Brain pericyte (primary cell): ENCODE results near the gene WDR11.

Source experiments
- DNase-seq: peaks from one replicate; pipeline ENCODE4 v3.0.0-alpha.2; 2012; ENCODE audit warnings: low read depth, low spot score

The WDR11 gene, protein sequence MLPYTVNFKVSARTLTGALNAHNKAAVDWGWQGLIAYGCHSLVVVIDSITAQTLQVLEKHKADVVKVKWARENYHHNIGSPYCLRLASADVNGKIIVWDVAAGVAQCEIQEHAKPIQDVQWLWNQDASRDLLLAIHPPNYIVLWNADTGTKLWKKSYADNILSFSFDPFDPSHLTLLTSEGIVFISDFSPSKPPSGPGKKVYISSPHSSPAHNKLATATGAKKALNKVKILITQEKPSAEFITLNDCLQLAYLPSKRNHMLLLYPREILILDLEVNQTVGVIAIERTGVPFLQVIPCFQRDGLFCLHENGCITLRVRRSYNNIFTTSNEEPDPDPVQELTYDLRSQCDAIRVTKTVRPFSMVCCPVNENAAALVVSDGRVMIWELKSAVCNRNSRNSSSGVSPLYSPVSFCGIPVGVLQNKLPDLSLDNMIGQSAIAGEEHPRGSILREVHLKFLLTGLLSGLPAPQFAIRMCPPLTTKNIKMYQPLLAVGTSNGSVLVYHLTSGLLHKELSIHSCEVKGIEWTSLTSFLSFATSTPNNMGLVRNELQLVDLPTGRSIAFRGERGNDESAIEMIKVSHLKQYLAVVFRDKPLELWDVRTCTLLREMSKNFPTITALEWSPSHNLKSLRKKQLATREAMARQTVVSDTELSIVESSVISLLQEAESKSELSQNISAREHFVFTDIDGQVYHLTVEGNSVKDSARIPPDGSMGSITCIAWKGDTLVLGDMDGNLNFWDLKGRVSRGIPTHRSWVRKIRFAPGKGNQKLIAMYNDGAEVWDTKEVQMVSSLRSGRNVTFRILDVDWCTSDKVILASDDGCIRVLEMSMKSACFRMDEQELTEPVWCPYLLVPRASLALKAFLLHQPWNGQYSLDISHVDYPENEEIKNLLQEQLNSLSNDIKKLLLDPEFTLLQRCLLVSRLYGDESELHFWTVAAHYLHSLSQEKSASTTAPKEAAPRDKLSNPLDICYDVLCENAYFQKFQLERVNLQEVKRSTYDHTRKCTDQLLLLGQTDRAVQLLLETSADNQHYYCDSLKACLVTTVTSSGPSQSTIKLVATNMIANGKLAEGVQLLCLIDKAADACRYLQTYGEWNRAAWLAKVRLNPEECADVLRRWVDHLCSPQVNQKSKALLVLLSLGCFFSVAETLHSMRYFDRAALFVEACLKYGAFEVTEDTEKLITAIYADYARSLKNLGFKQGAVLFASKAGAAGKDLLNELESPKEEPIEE

GRCh38 chr10:120850911-120851865 lies at the start of gene WDR11:
WDR11 (plus strand) TSS chr10:120851362; CDS start chr10:120851421, 59 bp downstream.
- peak; percentile 68 for DNase-seq

- DNase-seq, result no peak
These were observed 48.2 kb upstream of the WDR11 start for GRCh38 chr10:120802935-120803334.

DNA sequence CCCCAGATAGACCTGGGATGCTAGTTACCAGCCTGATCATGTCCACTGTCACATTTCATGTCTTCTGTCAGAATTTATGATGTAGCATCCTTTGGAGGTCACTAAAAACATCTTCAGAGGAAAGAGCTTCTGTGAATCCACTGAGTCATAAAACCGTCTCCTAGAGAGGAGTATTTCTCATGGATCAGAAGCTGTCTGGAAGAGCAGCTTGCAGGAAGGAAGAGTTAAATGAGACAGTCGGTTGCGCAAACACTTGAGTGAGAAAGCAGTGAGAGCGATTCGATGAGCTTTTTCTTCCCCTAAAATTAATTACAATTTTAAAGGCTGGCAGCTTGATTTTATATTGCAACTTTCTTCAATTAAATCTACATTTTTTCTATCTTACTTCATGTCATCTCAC lies 47.2 kb upstream of the WDR11 start:
- DNase-seq, result no peak

DNA sequence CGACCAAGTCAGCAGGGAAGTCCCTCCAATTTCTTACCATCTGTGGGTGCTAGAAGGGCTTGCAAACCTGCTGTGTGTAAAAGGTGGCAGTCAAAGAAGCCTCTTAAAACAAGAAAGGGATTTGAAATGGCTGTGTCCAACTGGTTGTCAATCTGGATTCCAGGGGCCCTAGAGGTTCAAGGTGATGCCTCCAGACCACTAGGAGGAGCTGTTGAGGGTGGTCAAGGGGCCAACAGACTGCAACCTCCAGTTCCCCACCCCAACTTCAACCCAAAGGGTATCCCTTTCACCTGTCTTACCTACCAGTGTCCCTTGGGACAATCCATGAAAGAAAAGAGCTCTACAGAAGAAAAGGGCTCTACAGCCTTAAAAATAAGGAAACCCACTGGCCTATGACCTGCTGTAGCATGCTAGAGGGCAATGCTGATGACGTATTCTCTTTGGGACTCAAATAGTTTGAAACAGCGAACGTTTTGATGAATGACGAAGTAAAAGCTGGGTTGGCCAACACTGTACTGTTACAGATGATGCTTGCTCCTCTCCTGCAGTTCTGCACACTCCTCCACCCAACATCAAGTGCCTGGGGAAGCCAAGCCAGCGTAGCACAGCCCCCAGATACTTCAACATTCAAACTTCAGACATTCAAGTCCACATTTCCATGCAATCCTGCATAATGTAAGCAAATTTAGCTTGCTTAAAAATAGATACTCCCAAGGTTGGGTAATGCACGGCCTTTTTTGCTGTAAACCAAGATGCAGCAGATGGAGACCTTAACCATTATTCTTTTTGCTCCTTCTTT lies 45.9 kb upstream of the WDR11 start:
- DNase-seq, result no peak

DNA sequence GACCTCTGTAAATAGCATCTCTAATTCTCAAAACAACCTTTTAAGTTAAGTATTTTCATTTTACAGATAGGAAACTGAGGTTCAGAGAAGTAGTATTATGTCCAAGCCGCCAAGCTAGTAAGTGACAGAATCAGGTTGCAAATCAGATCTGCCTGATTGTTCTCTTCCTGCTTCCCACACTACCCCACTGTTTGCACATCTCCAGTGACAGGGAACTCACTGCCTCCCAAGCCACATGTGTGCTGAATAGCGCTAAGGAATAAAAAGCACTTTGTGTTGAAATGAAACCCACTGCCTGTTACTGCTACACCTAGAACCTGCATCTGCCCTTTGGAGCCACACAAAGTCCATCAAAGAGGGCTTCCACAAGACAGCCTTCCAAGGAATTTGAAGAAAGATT lies 45.1 kb upstream of the WDR11 start:
- no peak for DNase-seq

DNA sequence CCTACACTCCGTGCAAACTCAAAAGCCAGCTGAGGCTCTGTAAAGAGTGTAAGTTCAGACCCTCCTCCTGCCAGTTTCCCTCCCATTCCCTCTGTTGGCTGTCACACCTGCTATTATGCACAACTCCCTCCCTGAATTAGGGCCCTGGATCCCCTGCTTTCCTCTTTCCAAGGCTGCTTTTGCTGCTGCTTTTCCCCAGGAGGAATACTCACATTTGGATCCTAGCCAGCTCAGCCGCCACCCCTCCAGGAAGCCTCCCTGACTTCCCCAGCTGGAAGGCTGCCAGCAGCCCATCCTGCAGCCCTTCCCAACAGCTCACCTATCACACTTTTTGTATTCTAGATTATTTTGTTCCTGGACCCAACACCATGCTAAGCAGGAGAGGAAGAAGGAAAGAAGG lies 40.9 kb upstream of the WDR11 start:
- DNase-seq, result no peak

- DNase-seq, result no peak
These were observed 38.1 kb upstream of the WDR11 start for GRCh38 chr10:120813085-120813484.

- DNase-seq, result no peak
These were observed 32.9 kb upstream of the WDR11 start for GRCh38 chr10:120818301-120818700.

DNA sequence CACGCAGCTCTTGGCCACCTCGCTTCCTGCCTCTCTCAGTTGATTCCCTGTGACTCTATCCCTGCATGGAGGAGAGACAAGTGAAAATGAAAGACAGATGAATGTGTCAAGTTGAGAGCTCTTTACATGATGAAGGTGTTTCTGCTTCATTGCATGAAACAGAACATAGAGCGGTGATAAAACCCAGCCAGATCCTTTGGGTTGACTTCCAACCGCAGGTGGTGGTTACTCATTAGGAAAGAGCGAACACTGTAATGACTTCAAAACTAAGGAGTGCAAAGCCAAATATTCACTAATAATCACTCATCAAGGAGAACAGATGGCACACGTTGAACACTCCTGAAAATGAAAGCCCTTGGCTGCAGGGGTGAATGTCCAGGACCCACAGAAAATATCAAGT lies 31.8 kb upstream of the WDR11 start:
- DNase-seq, result no peak

DNA sequence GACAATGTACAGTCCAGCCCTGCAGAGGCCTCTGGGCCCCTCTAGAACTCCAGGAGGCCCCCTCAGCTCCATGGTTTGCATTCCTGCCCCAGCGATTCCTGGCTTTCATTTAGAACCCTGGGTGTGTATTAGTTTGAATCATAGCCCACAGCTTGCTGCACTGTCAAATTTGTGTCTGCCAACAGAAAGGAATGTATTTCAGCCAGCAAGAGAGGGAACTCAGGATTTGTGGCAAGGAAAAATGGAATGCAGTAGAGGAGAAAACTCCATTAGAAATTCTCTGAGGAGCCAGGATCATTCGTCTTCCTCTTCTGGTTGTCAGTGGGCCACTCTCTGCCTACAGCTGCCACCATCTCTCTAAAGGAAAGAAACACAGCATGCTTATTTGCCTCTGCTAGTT lies 27.9 kb upstream of the WDR11 start:
- no peak for DNase-seq

DNA sequence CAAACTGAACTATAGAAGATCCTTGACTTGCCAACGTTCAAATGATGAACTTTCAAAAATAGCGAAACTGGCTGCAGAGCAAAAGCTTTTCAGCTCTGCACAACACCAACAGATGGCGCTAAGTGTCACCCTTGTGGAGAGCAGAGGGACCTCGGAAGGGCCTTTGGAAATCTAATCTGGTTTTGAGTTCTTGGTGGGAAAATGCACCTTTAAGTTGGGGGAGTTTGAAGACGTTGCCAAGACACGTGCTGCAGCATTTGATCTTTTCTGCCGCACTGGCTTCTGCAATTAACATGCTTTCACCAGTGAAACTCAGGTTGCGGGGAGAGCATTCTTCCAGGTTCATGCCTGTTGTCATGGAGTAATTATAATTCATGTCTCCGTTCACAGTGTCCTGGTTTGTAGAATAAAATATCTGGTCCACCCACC lies 26.3 kb upstream of the WDR11 start:
- no peak for DNase-seq

GRCh38 chr10:120825878-120826769 lies 25.0 kb upstream of the WDR11 start:
- no peak for DNase-seq

DNA sequence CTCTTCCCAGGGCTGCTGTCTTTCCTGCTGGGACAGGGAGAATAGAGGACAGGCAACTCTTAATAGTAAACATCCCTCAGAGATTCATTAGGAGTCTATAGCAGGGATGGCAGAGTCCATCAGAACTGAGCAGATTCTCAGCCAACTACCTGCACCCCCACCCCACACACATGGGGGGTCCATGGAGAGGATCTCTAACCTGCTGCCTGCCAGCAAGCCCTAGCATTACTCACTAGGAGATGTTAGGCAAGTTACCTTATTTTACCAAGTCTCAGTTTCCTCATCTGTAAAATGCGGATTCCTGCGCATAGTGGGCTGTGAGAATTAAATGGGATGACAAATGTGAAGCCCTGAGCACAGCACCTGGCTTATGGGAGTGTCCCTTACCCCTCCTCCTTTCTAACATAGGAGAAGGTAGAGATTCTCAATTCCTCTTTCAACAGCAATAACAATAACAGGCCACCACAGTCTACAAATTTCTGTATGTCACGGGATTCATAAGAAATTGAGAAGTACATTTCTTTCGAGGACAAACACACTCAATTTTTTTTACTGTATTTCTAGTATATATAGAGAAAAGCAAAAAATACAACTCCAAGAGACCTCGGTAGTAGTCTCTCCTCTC lies 23.8 kb upstream of the WDR11 start:
- no peak for DNase-seq

DNA sequence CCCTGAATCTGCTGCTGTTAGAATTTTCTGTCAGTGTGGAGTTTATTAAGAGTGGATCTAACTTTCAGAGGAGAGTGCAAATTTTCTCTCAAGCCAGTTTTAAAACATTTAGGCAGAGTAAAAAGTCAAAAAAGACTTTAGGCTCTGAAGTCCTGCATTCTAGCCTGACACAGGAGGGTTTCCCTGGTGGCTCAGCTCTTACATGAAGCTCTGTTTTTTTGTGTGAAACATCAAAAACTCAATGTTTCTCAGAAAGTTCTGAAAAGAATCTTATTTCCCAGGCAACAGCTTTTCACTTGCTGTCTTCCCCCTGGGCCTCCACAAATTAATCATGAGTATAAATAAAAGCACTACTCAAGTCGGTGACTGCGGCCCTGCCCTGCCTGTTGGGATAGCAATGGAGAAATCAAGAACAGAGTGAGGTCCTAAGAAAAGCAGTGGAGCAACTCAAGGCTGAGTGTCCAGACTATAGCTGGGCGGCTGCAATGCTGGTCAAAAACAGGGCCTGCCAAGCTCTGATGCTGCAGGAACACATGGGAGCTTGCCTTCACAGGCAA lies 22.3 kb upstream of the WDR11 start:
- no peak for DNase-seq

- DNase-seq, result no peak
These were observed 19.1 kb upstream of the WDR11 start for GRCh38 chr10:120832106-120832505.

- DNase-seq, result no peak
These were observed 17.8 kb upstream of the WDR11 start for GRCh38 chr10:120833222-120833928.

DNA sequence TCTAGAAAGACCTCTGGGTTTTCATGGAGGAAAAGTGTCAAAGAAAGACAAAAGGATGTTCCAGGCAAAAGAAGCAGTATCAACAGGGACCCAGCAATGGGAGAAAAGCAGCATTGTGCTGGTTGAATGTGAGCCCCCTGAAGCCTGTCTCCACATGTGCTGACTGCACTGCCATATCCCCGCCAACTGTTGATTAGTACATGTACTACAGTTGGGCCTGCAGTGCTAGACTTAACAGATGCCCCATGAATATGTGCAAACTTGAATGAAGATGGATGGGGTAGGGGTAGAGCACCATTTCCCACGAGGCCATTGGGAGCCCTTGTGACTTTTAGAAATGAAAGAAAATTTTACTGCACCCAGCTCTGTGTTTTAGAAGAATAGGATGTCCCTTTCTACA lies 15.6 kb upstream of the WDR11 start:
- no peak for DNase-seq

DNA sequence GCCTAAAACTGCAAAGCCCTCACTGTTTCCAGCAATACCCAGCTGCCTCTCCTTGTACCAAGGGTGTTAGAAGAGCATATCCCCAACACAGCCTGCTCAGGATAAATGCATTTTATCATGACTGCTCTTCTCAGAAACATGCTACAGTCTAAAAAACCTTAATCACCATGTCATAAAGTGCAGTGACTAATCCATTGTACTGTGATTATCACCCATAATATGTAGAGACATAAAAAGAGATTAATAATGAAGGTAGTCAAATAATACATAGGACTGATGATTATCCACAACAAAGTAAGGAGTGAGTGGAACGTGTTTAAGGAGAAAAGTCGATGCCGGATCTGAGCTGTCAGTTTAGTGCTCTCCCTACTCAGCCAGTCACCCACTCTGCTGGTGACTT lies 12.2 kb upstream of the WDR11 start:
- no peak for DNase-seq
